Measurements from ENCODE around the gene BAZ1A. TPM values are rescaled to one million over a fixed set of nuclear protein-coding genes. Genes with fewer than 3 reads are reported as not detected.

The BAZ1A gene
- total and polyA plus RNA-seq, 10 of the 15 experiments (the other 5 are each of a cell fraction or from before 2014, with no cell fraction given) = 34.3 to 96.5 (median 50.7) TPM

GRCh38 chr14:34766606-34767005 lies 108.6 kb downstream of the BAZ1A start:
- ChIA-PET POLR2A (no interaction called here), SMC1A (ENCODE audit: uncharacterized antibody, unreplicated experiment) (interaction anchor here (1.0 to 1.6 kb wide), 4 partner anchors 17 to 329 kb away, joined by 3 to 5 read pairs (median 4); no protein-coding TSS in a partner anchor), RAD21 (ENCODE audit: unreplicated experiment) (interaction anchor here (1.1 to 1.7 kb wide), 2 partner anchors 44 to 97 kb away, joined by 3 to 4 read pairs; no protein-coding TSS in a partner anchor), CTCF (interaction anchor here (0.6 to 1.6 kb wide), 3 partner anchors 15 to 85 kb away, joined by 3 read pairs; no protein-coding TSS in a partner anchor)
- H3K4me3 ChIP-seq = no peak overlapping the region
- H3K9me3 ChIP-seq (replicated peaks; ENCODE audit: control insufficient read depth, insufficient read depth, low read length) = no peaks in the 10 kb centered on the region
- BruUV-seq (replicated peaks) = no TSS peak
- no peak overlapping the region for H3K4me2 ChIP-seq (ENCODE audit: control insufficient read depth, insufficient read depth)
- intact Hi-C loops (cut with micrococcal nuclease; ENCODE audit: unreplicated experiment) (no loop called here), in situ Hi-C loops (cut with MboI) (no loop called here)
- FAIRE-seq (no peak), ATAC-seq (no peak), DNase-seq (ENCODE audit: low read depth, low spot score) (no peak)
- no peaks in the 10 kb centered on the region for H3K27me3 ChIP-seq (replicated peaks in 1 of 2; ENCODE audit: control insufficient read depth in 2 of 2, insufficient read depth in 2 of 2, low read length in 1 of 2)
- no peaks in the 10 kb centered on the region for H3K4me1 ChIP-seq (ENCODE audit: control insufficient read depth, insufficient read depth, low read length)
- TF ChIP-seq WRNIP1 (IDR thresholded peaks at IDR 0.05; ENCODE audit: borderline replicate concordance, low read depth, low read length) (no peak), BMI1 (IDR thresholded peaks at IDR 0.05; ENCODE audit: borderline replicate concordance) (no peak), ESRRA (IDR thresholded peaks at IDR 0.05; ENCODE audit: low read length) (no peak), BACH1 (IDR thresholded peaks at IDR 0.05; ENCODE audit: borderline replicate concordance) (no peak), STAT1 (conservative IDR thresholded peaks at IDR 0.05) (no peak), MTA2 (IDR thresholded peaks at IDR 0.05; ENCODE audit: low read depth) (no peak), CHD4 (IDR thresholded peaks at IDR 0.05) (no peak), HSF1 (IDR thresholded peaks at IDR 0.05; ENCODE audit: low read depth, low read length) (no peak), SMAD5 (IDR thresholded peaks at IDR 0.05; ENCODE audit: low read depth) (no peak), ZBTB11 (CRISPR knock-in tag; IDR thresholded peaks at IDR 0.05) (no peak), IKZF1 (conservative IDR thresholded peaks at IDR 0.05) (no peak)
- H3K9ac ChIP-seq (ENCODE audit: control insufficient read depth, insufficient read depth, low read length) = no peak overlapping the region
- H2AFZ ChIP-seq (ENCODE audit: control insufficient read depth, low read depth, low read length) = no peak overlapping the region
- 100% methylated on average over 2 of the region's 2 CpGs for WGBS (ENCODE audit: insufficient coverage, insufficient replicate concordance, low lambda C conversion rate, missing lambda C conversion rate)
- H3K36me3 ChIP-seq (ENCODE audit: control insufficient read depth in 2 of 2, insufficient read depth in 2 of 2, low read length in 1 of 2) = peaks cover 2 to 17% of the 10 kb centered on the region in 2 experiments; a peak in 3 of 4 replicates
- no peaks in the 10 kb centered on the region for H4K20me1 ChIP-seq (ENCODE audit: control insufficient read depth, insufficient read depth)
- no peaks in the 10 kb centered on the region for H3K79me2 ChIP-seq (ENCODE audit: control insufficient read depth, insufficient read depth, low read length)
- H3K27ac ChIP-seq (ENCODE audit: control insufficient read depth, insufficient read depth) = no peak overlapping the region

Measured in GM12878 (cell line).